GM23248 (cell line): ENCODE measurements around the gene NCAM1. TPM values are rescaled to one million over a fixed set of nuclear protein-coding genes. Genes with fewer than 3 reads are reported as not detected.

Experiments
- DNase-seq: peaks from one replicate; pipeline ENCODE4 v3.0.0-alpha.2; 2015
- H2AFZ ChIP-seq: fragments of 200-600 bp; sonication (generic); 2 replicates; pipeline ENCODE4 v1.6.1; 2016; ENCODE audit warnings: antibody characterized with exemption
- H3F3A ChIP-seq: fragments of 200-600 bp; sonication (generic); 2 replicates; pipeline ENCODE4 v1.6.1; 2016; ENCODE audit warnings: mild to moderate bottlenecking, antibody characterized with exemption, mixed run types; ENCODE audit not compliant: insufficient read depth
- H3K27ac ChIP-seq: fragments of 200-600 bp; sonication (generic); 2 replicates; pipeline ENCODE4 v1.5.1; 2016; ENCODE audit warnings: mild to moderate bottlenecking
- H3K27me3 ChIP-seq: fragments of 200-600 bp; sonication (generic); replicated peaks from 2 replicates; pipeline ENCODE4 v1.6.1; 2016; ENCODE audit warnings: mild to moderate bottlenecking; ENCODE audit not compliant: insufficient read depth
- H3K36me3 ChIP-seq: fragments of 200-600 bp; sonication (generic); 2 replicates; pipeline ENCODE4 v1.6.1; 2016; ENCODE audit warnings: low read depth, mild to moderate bottlenecking
- H3K4me1 ChIP-seq: fragments of 200-600 bp; sonication (generic); 2 replicates; pipeline ENCODE4 v1.6.1; 2016; ENCODE audit warnings: mild to moderate bottlenecking; ENCODE audit not compliant: insufficient read depth
- H3K4me2 ChIP-seq: fragments of 200-600 bp; sonication (generic); one replicate; pipeline ENCODE4 v1.6.1; 2016; ENCODE audit warnings: mild to moderate bottlenecking; ENCODE audit not compliant: unreplicated experiment
- H3K4me3 ChIP-seq: fragments of 200-600 bp; sonication (generic); 2 replicates; pipeline ENCODE4 v1.5.1; 2016; ENCODE audit warnings: mild to moderate bottlenecking
- H3K79me2 ChIP-seq: fragments of 200-600 bp; sonication (generic); 2 replicates; pipeline ENCODE4 v1.6.1; 2016; ENCODE audit warnings: mild to moderate bottlenecking; ENCODE audit not compliant: insufficient read depth
- H3K9ac ChIP-seq: fragments of 200-600 bp; sonication (generic); 2 replicates; pipeline ENCODE4 v1.6.1; 2016; ENCODE audit warnings: mild to moderate bottlenecking
- H3K9me2 ChIP-seq: fragments of 200-600 bp; sonication (generic); 2 replicates; pipeline ENCODE4 v1.6.1; 2016; ENCODE audit warnings: mixed run types, mild to moderate bottlenecking, moderate library complexity; ENCODE audit not compliant: insufficient read depth
- H3K9me3 ChIP-seq: fragments of 200-600 bp; sonication (generic); one replicate; pipeline ENCODE4 v1.6.1; 2017; ENCODE audit warnings: low read depth
- H4K20me1 ChIP-seq: fragments of 200-600 bp; sonication (generic); 2 replicates; pipeline ENCODE4 v1.6.0; 2016; ENCODE audit not compliant: insufficient read depth
- EZH2 ChIP-seq: fragments of 200-600 bp; sonication (generic); IDR thresholded peaks from 2 replicates; pipeline ENCODE4 v1.6.1; 2018; ENCODE audit warnings: antibody characterized with exemption, mild to moderate bottlenecking; ENCODE audit not compliant: insufficient read depth, poor library complexity, severe bottlenecking
- EZH2phosphoT487 ChIP-seq: fragments of 200-600 bp; sonication (generic); IDR thresholded peaks from 2 replicates; pipeline ENCODE4 v1.6.1; 2018; ENCODE audit warnings: antibody characterized with exemption, moderate library complexity, mild to moderate bottlenecking, low read depth; ENCODE audit not compliant: insufficient read depth
- WGBS, 2 experiments: methylation state at CpG; one replicate each; pipeline ENCODE4 v1.1.6; 2015 to 2017; ENCODE audit warnings: low lambda C conversion rate in 2 of 2, low coverage in 1 of 2; ENCODE audit errors: missing lambda C conversion rate in 2 of 2; 5-methylcytosine and 5-hydroxymethylcytosine counted together
- in situ Hi-C: fragments of 300-500 bp; cut with MboI; formaldehyde crosslinking; loops from 2 replicates; pipeline ENCODE4 v1.15.0; 2020
- polyA plus RNA-seq: library from polyadenylated mRNA; unstranded; fragments of >200 nt; fragmentation: Nextera tagmentation; extraction: Ambion mirVana; gene quantifications from 2 replicates; pipeline ENCODE4 v1.2.1, GENCODE V29; 2016
- total RNA-seq: library from RNA; depleted of rRNA; stranded (reverse); fragments of >200 nt; shearing (Covaris generic); gene quantifications from 2 replicates; pipeline ENCODE4 v1.2.3, GENCODE V29; 2014

The NCAM1 gene
- total and polyA plus RNA-seq, 2 experiments from 2014 or later, result 1.5 to 1.8 TPM

DNA sequence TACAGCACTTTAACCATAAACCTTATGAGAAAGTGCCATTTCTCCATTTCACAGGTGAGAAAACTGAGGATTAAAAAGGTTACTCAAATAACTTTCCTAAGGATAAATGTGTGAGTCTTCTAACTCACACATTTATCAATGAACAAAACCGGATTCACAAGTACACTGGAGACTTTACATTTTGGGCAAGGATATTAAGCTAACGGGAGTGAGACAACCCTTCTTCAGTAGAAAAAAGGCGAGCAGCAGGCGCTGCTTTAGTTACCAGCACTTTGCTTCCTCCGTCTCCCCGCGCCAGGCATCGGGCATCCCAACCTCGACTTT is 352.8 kb downstream of the NCAM1 start:
- no peaks in the 10 kb centered on the region for H3K36me3 ChIP-seq
- no peaks in the 10 kb centered on the region for H4K20me1 ChIP-seq
- TF ChIP-seq EZH2phosphoT487 (no peak), EZH2 (no peak)
- H3K9me3 ChIP-seq, result no peaks in the 10 kb centered on the region
- H3K9me2 ChIP-seq, result no peaks in the 10 kb centered on the region
- no peaks in the 10 kb centered on the region for H3F3A ChIP-seq
- DNase-seq, result no peak
- no peak overlapping the region for H3K27ac ChIP-seq
- in situ Hi-C loops, result loop anchor here (5.0 kb wide), 1 partner anchor 218 kb away; no protein-coding TSS in a partner anchor
- no peaks in the 10 kb centered on the region for H3K27me3 ChIP-seq
- H3K79me2 ChIP-seq, result no peaks in the 10 kb centered on the region
- no peaks in the 10 kb centered on the region for H3K4me1 ChIP-seq
- peak overlapping the region; percentile 84 for H3K9ac ChIP-seq
- H3K4me3 ChIP-seq, result peak overlapping the region; percentile 88
- peak overlapping the region; percentile 90 for H2AFZ ChIP-seq
- H3K4me2 ChIP-seq, result peak overlapping the region; percentile 76
- 4 to 7% methylated on average over 9 of the region's 9 CpGs for WGBS, 2 experiments

- Histone ChIP-seq H3K79me2 (no peaks in the 10 kb centered on the region), H2AFZ (peak within 1 kb of the TSS; percentile 90), H3K4me2 (peak within 1 kb of the TSS; percentile 76), H3K4me1 (no peaks in the 10 kb centered on the region), H3K27me3 (no peaks in the 10 kb centered on the region), H3K9me2 (no peaks in the 10 kb centered on the region), H3K9me3 (no peaks in the 10 kb centered on the region), H4K20me1 (no peaks in the 10 kb centered on the region), H3K9ac (peak within 1 kb of the TSS; percentile 84), H3K27ac (peak within 1 kb of the TSS; percentile 61), H3K4me3 (peak within 1 kb of the TSS; percentile 88), H3K36me3 (no peaks in the 10 kb centered on the region), H3F3A (no peaks in the 10 kb centered on the region)
- TF ChIP-seq EZH2phosphoT487 (no peak), EZH2 (no peak)
- in situ Hi-C loops, result loop anchor here (5.0 kb wide), 1 partner anchor 218 kb away; no protein-coding TSS in a partner anchor
- DNase-seq, result peak; percentile 96
- WGBS, 2 experiments, result 20 to 21% methylated on average over 45 to 54 of the region's 64 CpGs
These were observed 353.4 kb downstream of the NCAM1 start, which contains the start of gene TTC12 for GRCh38 chr11:113314389-113315301. Gene TTC12, plus strand, starts transcription at chr11:113314583. Its CDS starts 1,675 bp downstream, at chr11:113316258.

GRCh38 chr11:113315811-113316210 is 354.6 kb downstream of the NCAM1 start:
- no peaks in the 10 kb centered on the region for H3K9me3 ChIP-seq
- H3K27me3 ChIP-seq, result no peaks in the 10 kb centered on the region
- no peaks in the 10 kb centered on the region for H4K20me1 ChIP-seq
- in situ Hi-C loops, result no loop called here
- H3K4me1 ChIP-seq, result no peaks in the 10 kb centered on the region
- WGBS, 2 experiments, result 15 to 20% methylated on average over 6 of the region's 6 CpGs
- no peaks in the 10 kb centered on the region for H3F3A ChIP-seq
- no peak overlapping the region; the same call in 1 of the 2 replicates for H2AFZ ChIP-seq
- no peaks in the 10 kb centered on the region for H3K9me2 ChIP-seq
- H3K9ac ChIP-seq, result no peak overlapping the region
- no peak for DNase-seq
- no peaks in the 10 kb centered on the region for H3K36me3 ChIP-seq
- H3K4me2 ChIP-seq, result no peak overlapping the region
- TF ChIP-seq EZH2, result no peak
- no peak for TF ChIP-seq EZH2phosphoT487
- H3K4me3 ChIP-seq, result no peak overlapping the region
- no peaks in the 10 kb centered on the region for H3K79me2 ChIP-seq
- no peak overlapping the region for H3K27ac ChIP-seq

DNA sequence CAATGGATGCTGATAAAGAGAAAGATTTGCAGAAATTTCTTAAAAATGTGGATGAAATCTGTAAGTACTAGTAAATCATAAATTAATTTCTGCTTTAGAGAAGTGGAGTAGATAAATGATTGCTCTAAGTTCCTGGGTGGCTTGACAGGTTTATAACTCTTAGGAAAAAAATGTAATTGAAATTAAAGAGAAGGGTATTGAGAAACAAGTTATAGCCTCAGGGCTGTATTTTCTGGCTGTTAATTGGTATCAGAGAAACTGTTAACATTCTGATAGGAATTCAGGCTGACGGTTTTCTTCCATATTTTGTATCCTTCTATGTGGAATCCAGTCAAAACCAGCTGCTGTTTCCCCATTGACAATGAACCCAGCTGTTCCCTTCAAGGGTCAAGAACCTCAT is 355.0 kb downstream of the NCAM1 start:
- in situ Hi-C loops, result no loop called here
- WGBS, 2 experiments, result 93 to 100% methylated on average over 1 of the region's 1 CpG
- no peak overlapping the region for H2AFZ ChIP-seq

More for the DNA sequence above, 355.0 kb downstream of the NCAM1 start:
- Histone ChIP-seq H3K27me3 (no peaks in the 10 kb centered on the region), H3K4me2 (no peak overlapping the region), H3K79me2 (no peaks in the 10 kb centered on the region), H3K9me3 (no peaks in the 10 kb centered on the region), H3F3A (no peaks in the 10 kb centered on the region), H3K27ac (no peak overlapping the region), H3K36me3 (no peaks in the 10 kb centered on the region), H4K20me1 (no peaks in the 10 kb centered on the region), H3K4me1 (no peaks in the 10 kb centered on the region), H3K9ac (no peak overlapping the region), H3K9me2 (no peaks in the 10 kb centered on the region), H3K4me3 (no peak overlapping the region)
- DNase-seq, result no peak
- TF ChIP-seq EZH2, result no peak
- no peak for TF ChIP-seq EZH2phosphoT487
